Glutamatergic neuron (in vitro differentiated cells): Measurements from ENCODE around the gene RGS6. TPM values are rescaled to one million over a fixed set of nuclear protein-coding genes. Genes with fewer than 3 reads are reported as not detected.

Source experiments
- DNase-seq: peaks from one replicate; pipeline ENCODE4 v3.0.0; 2022
- H3K27ac Mint-ChIP-seq: one replicate; pipeline ENCODE4 v1.8.0; 2020; ENCODE audit warnings: mild to moderate bottlenecking, mixed read lengths, inconsistent platforms; ENCODE audit not compliant: unreplicated experiment
- H3K27me3 Mint-ChIP-seq: one replicate; pipeline ENCODE4 v1.8.0; 2020; ENCODE audit warnings: mild to moderate bottlenecking, moderate library complexity, mixed read lengths, inconsistent platforms; ENCODE audit not compliant: unreplicated experiment
- H3K36me3 Mint-ChIP-seq: one replicate; pipeline ENCODE4 v1.8.0; 2020; ENCODE audit warnings: mild to moderate bottlenecking, mixed read lengths, inconsistent platforms; ENCODE audit not compliant: unreplicated experiment
- H3K4me1 Mint-ChIP-seq: one replicate; pipeline ENCODE4 v1.8.0; 2020; ENCODE audit warnings: mild to moderate bottlenecking, low read depth, mixed read lengths, inconsistent platforms; ENCODE audit not compliant: unreplicated experiment
- H3K4me3 Mint-ChIP-seq: one replicate; pipeline ENCODE4 v1.8.0; 2020; ENCODE audit warnings: mild to moderate bottlenecking, mixed read lengths, inconsistent platforms; ENCODE audit not compliant: unreplicated experiment
- H3K9me3 Mint-ChIP-seq: one replicate; pipeline ENCODE4 v1.8.0; 2020; ENCODE audit warnings: mild to moderate bottlenecking, moderate library complexity, mixed read lengths, inconsistent platforms; ENCODE audit not compliant: unreplicated experiment
- total RNA-seq: library from RNA; stranded (reverse); fragmentation: NEBNext Ultra II Directional; extraction: Animal tissue kit (Norgen Biotek cat#: 25700); gene quantifications from one replicate; pipeline ENCODE4 v1.2.1, GENCODE V29; 2021; ENCODE audit not compliant: unreplicated experiment
- TF ChIP-seq, protein P1 (sequence below): fragments of 200-600 bp; sonication (generic); IDR thresholded peaks from one replicate; pipeline ENCODE4 v1.5.0; 2021; ENCODE audit not compliant: partially characterized antibody, unreplicated experiment

Gene RGS6
- total RNA-seq, 1 donor from 2014 or later = 1.2 TPM

DNA sequence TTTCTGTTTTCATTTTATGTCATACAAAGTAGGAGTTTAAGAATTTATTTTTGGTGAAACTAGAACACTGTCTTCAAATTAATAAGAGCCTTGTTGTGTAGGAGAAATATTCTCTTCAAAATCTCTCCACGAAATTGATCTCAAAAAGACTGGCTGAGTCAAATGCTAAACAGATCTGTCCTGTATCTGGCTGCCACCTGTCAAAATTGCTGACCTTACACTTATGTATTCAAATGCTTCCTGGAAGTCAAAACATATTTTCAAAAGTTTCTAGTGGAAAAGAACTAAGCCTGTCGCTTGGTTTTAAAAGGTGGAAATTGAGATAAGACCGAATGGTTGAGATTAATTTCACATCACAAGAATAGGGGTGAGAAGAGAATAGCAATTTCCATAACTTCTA, 121.4 kb downstream of the RGS6 start:
- no peak for DNase-seq
- TF ChIP-seq, protein P1, sequence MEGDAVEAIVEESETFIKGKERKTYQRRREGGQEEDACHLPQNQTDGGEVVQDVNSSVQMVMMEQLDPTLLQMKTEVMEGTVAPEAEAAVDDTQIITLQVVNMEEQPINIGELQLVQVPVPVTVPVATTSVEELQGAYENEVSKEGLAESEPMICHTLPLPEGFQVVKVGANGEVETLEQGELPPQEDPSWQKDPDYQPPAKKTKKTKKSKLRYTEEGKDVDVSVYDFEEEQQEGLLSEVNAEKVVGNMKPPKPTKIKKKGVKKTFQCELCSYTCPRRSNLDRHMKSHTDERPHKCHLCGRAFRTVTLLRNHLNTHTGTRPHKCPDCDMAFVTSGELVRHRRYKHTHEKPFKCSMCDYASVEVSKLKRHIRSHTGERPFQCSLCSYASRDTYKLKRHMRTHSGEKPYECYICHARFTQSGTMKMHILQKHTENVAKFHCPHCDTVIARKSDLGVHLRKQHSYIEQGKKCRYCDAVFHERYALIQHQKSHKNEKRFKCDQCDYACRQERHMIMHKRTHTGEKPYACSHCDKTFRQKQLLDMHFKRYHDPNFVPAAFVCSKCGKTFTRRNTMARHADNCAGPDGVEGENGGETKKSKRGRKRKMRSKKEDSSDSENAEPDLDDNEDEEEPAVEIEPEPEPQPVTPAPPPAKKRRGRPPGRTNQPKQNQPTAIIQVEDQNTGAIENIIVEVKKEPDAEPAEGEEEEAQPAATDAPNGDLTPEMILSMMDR = no peak
- Mint-ChIP-seq H3K27ac (no peak overlapping the region), H3K9me3 (no peaks in the 10 kb centered on the region), H3K27me3 (no peaks in the 10 kb centered on the region), H3K4me1 (peaks cover 4% of the 10 kb centered on the region), H3K4me3 (no peak overlapping the region), H3K36me3 (no peaks in the 10 kb centered on the region)

DNA sequence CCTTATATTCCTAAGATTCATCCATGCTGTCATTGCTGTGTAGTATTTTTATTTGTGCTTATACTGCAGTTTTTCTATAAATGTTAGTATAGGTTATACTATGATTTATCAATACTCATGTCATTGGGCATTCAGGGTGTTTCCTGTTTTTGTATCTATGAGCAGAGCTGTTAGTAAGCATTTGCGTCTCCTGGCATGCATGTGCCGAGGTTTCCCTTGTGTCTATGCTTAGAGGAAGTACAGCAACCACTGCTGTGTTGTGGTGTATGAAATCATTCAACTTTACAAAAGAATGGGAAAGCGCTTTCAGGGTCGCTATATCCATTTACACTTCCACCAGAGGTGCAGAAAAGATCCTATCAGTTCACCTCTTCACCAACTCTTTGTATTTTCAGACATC, 122.7 kb downstream of the RGS6 start:
- no peaks in the 10 kb centered on the region for H3K27me3 Mint-ChIP-seq
- no peak for DNase-seq
- H3K36me3 Mint-ChIP-seq = no peaks in the 10 kb centered on the region
- H3K9me3 Mint-ChIP-seq = no peaks in the 10 kb centered on the region
- TF ChIP-seq, protein P1 = no peak
- H3K4me3 Mint-ChIP-seq = no peak overlapping the region
- no peak overlapping the region for H3K27ac Mint-ChIP-seq
- no peaks in the 10 kb centered on the region for H3K4me1 Mint-ChIP-seq

DNA sequence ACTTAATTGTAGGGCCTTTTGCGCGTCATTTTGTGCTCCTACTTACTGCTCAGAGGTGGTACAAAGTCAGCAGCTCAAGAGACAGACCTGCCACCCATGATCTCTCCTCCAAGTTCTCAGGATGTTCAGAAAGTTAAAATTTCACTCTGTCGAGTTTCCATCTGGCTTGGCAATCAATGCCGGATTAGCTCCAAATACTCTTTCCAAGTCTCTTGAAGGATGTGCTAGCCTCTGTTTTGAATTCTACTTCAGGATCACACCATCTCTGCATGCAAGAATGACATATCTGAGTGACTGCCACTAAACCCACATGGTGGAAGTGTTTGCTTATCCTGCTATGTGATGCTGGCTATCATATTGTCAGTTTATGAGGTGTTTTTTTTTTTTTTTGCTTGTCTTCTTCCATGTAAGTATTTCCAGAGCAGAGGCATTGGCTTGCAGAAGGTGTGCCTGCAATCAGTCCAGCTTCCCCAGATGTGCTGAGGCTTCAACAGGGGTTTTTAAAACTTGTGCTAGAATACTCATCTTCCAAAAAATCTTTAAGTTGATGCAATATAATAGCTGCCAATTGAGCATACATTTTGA, 125.6 kb downstream of the RGS6 start:
- H3K9me3 Mint-ChIP-seq = no peaks in the 10 kb centered on the region

DNA sequence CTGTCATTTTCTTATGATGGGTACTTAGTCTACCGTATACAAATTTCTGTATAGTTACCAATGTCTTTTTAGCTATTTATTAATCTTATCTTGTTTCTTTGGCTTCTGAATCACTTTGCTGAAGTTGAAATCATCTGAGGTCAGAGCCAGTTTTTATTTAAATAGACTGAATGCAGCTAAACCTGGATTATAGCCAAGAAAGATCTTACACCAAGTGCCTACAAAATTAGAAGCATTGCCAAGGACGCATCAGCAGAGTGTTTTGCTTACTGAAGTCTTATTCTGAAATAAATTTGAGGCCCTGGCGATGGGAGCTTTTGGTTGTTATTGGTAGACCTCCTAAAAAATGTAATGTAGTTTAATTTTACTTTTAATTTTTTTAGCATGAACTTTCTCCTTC, 128.2 kb downstream of the RGS6 start:
- Mint-ChIP-seq H3K36me3 (no peaks in the 10 kb centered on the region), H3K27ac (no peak overlapping the region), H3K4me3 (no peak overlapping the region), H3K9me3 (peaks cover 3% of the 10 kb centered on the region), H3K4me1 (no peaks in the 10 kb centered on the region), H3K27me3 (peaks cover 2% of the 10 kb centered on the region)
- TF ChIP-seq, protein P1 = no peak
- DNase-seq = no peak

More for the DNA sequence above, 125.6 kb downstream of the RGS6 start:
- TF ChIP-seq, protein P1 = no peak
- Mint-ChIP-seq H3K4me1 (no peaks in the 10 kb centered on the region), H3K27ac (no peak overlapping the region), H3K36me3 (no peaks in the 10 kb centered on the region), H3K4me3 (no peak overlapping the region), H3K27me3 (no peaks in the 10 kb centered on the region)
- DNase-seq = no peak

DNA sequence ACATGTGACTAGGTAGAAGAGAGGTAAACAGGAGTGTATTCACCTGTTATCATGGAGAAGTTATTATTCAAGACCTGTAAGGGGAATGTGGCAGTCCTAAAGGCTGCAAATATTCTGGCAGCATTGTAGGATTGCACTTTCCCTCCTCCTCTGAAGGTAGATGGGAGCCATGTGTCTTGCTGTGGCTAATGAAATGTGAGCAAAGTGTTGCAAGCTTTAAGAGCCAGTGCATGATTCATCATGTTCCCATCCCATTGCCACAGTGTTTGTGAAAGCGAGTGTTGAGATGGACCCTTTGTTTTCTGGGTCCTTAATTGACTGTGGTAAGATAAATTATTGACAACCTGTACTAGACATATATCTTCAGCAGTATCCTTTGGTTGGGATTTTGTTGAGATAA, 128.7 kb downstream of the RGS6 start:
- TF ChIP-seq, protein P1 = no peak
- Mint-ChIP-seq H3K4me1 (no peaks in the 10 kb centered on the region), H3K27me3 (peaks cover 2% of the 10 kb centered on the region), H3K4me3 (no peak overlapping the region), H3K36me3 (no peaks in the 10 kb centered on the region), H3K27ac (no peak overlapping the region), H3K9me3 (peaks cover 3% of the 10 kb centered on the region)
- no peak for DNase-seq
